ENCODE results near the gene CD300LB.

The CD300LB gene

DNA sequence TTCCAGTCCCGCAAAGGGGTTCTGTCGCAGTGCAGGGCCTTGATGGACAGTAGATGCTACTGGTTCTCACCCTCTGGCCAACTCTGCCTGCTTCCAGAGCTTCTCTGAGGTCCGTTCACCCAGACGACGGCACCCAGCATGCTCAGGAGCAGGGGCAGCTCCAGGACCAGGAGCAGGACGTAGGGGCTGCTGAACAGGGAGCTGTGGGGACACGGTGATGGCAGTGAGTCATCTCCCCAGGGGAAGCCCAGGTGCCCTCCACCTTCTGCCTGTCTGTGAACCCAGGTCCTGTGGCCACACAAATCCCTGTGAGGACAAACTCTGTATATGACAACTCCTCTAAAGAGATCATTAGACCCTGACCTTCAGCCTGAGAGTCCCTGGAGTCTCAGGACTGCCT is 18.1 kb upstream of the CD300LB start:
- no peak for DNase-seq (ENCODE audit: low read depth)

DNA sequence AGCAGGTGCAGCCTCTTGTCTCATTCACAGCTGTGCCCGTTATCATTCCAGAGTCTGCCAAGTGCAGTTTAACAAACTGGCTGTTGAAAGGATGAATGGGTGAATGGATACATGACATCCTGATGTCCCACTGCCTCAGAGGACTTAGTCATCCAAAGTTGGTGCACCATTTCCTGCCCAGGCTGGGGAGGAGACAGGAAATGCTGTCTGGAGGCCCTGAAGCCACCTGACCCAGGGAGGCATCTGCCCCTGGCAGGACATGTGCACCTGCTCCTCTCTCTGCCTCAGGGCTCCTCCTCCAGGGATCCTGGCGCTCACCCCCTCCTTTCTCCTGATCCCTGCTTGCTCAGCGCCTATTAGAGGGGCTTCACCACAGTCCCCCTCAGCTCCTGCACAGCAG is 16.5 kb upstream of the CD300LB start:
- DNase-seq (ENCODE audit: low read depth) = no peak

- DNase-seq (ENCODE audit: low read depth) = no peak
Measured at GRCh38 chr17:74547264-74547663, 16.0 kb upstream of the CD300LB start.

- DNase-seq (ENCODE audit: low read depth) = no peak
Measured at GRCh38 chr17:74546586-74546985, 15.3 kb upstream of the CD300LB start.

DNA sequence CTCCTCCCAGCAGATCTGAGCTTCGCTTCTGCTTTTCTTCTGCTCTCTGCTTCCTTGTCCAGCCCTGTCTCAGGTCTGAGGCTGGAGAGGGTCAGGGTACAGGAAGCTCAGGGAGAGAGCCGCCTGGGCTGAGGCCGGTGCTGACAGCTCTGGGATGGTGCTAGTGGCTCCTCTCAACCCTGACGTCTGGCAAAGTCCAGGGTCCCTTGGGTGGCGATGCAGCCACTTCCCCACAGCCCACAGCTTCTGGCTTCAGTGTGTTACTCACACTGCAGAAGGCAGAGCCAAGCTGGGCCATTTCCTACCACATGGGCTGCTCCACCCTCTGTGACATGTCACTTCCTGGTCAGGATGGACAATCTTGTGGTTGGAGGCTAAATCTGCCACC is 14.6 kb upstream of the CD300LB start, which contains the start of gene CD300C:
CD300C (minus strand) TSS at position 273 of the 388 bp plus-strand sequence. CDS start 333 bp downstream, outside the sequence.
- no peak for DNase-seq (ENCODE audit: low read depth)

- DNase-seq (ENCODE audit: low read depth) = no peak
Measured at GRCh38 chr17:74544991-74545842, 13.9 kb upstream of the CD300LB start.

GRCh38 chr17:74543891-74544760 is 12.9 kb upstream of the CD300LB start:
- no peak for DNase-seq (ENCODE audit: low read depth)

GRCh38 chr17:74543406-74543805 is 12.1 kb upstream of the CD300LB start:
- DNase-seq (ENCODE audit: low read depth) = no peak

DNA sequence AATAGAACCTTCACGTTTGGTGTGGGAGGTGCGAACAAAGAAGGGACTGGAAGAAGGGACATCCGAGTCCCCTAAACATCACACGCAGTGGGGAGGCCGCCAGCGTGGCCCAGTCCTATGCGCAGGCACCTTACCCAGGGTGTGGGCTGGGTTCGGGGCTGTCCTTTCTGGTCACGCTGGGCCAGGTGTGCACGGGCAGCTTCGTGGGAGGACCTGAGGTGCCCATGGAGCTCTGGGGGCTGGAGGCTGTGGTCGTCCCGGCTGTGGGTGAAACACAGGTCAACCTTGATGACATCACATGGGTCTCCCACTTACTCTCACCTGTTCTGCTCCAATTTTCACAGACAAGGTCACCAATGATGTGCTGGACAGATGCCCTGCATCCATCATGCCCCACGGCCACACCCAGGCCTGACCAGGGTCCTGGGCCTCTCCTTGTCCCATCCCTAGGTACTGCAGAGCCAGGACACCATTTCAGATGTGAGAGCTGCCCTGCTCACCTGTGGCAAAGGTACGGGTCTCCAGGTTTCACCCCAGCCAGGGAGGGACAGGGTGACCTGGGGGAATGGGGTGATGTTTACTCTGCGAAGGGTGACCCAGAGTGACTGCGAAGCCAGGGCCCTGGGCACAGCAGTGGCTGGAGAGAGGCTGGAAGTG is 11.6 kb upstream of the CD300LB start:
- DNase-seq (ENCODE audit: low read depth) = no peak

DNA sequence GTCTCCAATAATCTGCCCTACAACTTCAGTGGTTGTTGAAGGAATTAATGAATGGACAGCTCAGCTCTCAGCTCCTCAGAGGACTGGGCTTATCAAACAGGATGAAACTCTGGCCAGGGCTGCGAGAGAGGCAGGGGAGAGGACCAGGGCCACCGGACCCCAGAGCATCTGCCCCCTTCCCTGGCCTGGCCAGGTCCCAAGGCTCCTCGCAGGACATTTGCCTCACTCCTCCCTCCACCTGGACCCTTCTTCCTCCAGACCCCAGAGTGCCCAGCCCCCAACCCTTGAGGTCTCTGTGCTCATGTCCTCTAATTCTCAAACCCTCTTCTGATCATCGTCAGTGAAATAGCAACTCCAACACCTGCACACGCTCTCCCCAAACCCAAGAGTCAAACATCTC is 10.9 kb upstream of the CD300LB start:
- no peak for DNase-seq (ENCODE audit: low read depth)

- DNase-seq (ENCODE audit: low read depth) = no peak
Measured at GRCh38 chr17:74541176-74542111, 10.2 kb upstream of the CD300LB start.

- DNase-seq (ENCODE audit: low read depth) = no peak
Measured at GRCh38 chr17:74539281-74539820, 8.1 kb upstream of the CD300LB start.

GRCh38 chr17:74536890-74537289 is 5.6 kb upstream of the CD300LB start:
- no peak for DNase-seq (ENCODE audit: low read depth)

- DNase-seq (ENCODE audit: low read depth) = no peak
Measured at GRCh38 chr17:74532115-74532514, 840 bp upstream of the CD300LB start.

GRCh38 chr17:74530831-74531150 is 484 bp downstream of the CD300LB start:
- no peak for DNase-seq (ENCODE audit: low read depth)

DNA sequence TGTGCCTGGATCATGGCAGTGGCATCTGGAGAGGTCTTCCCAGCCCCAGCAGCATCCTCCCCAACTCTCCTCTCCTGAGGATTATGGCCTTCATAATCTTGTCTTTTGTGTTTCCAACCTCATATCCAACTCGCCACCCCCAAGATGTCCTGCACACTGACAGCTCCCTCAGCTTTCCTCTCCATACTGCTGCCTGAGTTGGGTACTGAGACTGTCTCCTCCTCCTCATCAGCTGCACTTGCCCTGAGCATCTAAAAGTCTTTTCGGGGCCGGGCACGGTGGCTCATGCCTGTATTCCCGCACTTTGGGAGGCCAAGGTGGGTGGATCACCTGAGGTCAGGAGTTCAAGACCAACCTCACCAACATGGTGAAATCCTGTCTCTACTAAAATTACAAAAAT is 2.0 kb downstream of the CD300LB start:
- no peak for DNase-seq (ENCODE audit: low read depth)

- DNase-seq (ENCODE audit: low read depth) = no peak
Measured at GRCh38 chr17:74528491-74529199, 2.6 kb downstream of the CD300LB start.

- no peak for DNase-seq (ENCODE audit: low read depth)
Measured at GRCh38 chr17:74527756-74528155, 3.5 kb downstream of the CD300LB start.

DNA sequence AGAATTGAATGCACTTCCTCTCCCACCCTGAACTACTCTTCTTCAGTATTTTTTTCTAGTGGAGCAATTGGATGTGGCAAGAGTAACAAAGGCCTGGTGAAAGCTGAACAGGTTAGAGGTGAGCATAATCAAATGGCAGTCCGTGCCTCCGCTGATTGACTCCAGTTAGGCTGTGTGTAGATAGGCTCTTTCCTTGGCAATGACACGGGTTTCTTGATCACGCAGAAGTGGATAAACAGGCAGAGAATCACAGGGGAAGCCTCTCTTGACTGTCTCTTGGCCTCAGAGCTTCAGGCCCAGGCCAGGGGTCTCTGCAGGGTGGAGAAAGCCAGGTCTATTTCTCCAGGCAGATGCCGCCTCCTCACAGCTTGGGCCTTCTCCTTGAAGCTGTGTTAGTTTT is 4.2 kb downstream of the CD300LB start:
- DNase-seq (ENCODE audit: low read depth) = no peak

DNA sequence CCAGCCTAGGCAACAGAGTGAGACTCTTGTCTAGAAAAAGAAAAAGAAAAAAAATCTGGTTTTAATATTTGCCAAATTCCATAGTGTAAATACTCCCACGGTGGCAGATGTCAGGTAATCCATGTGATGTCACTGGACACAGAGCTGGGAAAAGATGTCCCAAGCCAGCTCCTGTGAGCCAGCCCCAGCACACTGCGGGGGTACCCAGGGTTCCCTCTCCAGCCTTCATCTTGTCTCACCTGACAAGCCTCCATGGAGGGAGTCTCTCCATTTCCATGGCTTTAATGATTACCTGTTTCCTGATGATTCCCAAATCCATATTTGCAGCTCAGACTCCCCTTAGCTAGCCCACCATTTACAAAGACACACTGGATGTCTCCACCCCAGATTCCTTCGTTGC is 4.6 kb downstream of the CD300LB start:
- no peak for DNase-seq (ENCODE audit: low read depth)

Measured in T follicular helper cell (primary cell).